ENCODE results near the gene APC2. TPM values are rescaled to one million over a fixed set of nuclear protein-coding genes. Genes with fewer than 3 reads are reported as not detected.
A peak's percentile ranks its signal among the peaks of the same experiment; 100 is the strongest.

APC2 gene
- total RNA-seq, 1 experiment from 2014 or later = 0.31 TPM

DNA sequence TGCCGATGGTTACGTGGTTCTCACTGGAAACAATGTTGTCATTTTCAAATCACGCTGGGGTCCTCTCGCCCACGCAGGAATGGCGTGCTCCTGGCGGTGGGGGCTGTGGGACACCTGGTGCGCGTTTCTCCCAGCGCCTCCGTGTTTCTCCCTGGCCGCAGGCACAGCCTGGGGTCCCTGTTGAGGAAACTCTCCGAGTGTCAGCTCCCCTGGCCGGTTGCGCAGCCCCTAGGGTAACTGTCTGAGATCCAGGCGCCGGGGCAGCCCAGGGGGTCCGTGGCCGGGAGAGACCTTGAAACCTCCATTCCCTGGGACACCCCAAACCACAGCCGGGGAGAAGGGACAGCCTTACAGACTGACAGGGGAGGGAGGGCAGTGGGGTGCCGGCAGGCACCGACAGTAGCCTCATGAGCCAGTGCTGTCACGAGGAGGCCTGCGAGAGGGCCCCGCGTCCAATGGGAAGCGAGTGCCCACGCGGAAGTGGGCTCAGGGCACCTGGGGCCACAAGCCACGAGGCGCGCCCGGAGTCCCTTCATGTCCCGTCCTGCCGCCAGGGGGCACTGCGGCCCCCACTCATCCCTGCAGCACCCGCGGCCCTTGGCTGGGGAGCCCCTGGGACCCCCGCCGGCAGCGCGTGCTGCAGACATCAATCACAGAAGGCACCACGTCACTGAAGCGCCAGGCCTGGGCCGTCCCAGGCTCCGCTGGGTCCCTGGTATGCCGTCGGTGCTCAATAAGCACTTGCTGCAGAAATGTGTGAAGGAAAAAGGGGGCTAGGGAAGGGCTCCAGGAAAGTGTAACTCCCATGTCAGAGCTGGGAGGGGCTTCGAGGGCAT is 53.4 kb downstream of the APC2 start:
- H3K36me3 ChIP-seq (replicated peaks; ENCODE audit: control insufficient read depth, insufficient read depth, low read length) = no peaks in the 10 kb centered on the region
- peak overlapping the region; percentile 24; the same call in 1 of the 2 replicates for H3K4me3 ChIP-seq (ENCODE audit: insufficient read depth, low read depth, low read length)
- peaks cover 12% of the 10 kb centered on the region for H3K27me3 ChIP-seq (ENCODE audit: control insufficient read depth, insufficient read depth, low read length)
- DNase-seq = peak; percentile 94

DNA sequence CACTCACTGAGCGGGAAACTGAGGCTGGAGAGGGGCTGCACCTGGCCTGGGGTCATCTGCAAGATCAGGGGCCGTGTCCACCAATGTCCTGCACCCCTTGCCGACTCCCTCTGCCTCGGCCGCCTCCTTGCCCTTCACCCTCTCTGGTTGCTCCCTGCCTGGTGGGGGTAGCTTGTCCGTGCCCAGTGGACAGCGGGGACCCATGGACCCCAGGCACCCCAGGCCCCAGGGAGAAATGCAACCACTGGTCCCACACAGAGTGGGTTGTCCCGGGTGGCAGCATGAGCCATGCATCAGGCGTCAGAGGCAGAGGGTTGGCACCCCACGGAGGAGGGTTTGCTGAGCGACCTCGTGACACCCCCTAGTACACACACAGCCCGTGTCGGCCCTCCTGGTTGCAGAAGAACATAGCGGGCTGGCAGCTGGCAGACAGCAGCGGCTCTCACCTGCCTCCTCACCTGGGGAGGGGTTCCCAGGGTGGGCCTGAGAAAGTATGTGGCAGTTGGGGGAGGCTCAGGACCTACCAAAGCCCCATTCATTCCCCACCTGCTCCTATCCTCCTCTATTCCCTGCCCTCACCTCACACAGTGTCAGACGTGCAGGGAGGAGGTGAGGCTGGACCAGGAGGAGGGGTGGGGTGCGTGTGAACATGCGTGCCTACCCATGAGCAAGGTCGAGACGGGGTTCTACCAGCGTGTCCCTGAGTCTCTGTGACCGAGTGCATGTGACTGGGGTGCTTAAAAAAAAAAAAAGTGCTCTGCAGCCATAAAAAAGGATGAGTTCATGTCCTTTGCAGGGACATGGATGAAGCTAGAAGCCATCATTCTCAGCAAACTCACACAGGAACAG is 54.2 kb downstream of the APC2 start:
- peak overlapping the region; percentile 0; the same call in 1 of the 2 replicates for H3K4me3 ChIP-seq (ENCODE audit: insufficient read depth, low read depth, low read length)
- H3K27me3 ChIP-seq (ENCODE audit: control insufficient read depth, insufficient read depth, low read length) = peaks cover 12% of the 10 kb centered on the region
- no peaks in the 10 kb centered on the region for H3K36me3 ChIP-seq (replicated peaks; ENCODE audit: control insufficient read depth, insufficient read depth, low read length)
- no peak for DNase-seq

DNA sequence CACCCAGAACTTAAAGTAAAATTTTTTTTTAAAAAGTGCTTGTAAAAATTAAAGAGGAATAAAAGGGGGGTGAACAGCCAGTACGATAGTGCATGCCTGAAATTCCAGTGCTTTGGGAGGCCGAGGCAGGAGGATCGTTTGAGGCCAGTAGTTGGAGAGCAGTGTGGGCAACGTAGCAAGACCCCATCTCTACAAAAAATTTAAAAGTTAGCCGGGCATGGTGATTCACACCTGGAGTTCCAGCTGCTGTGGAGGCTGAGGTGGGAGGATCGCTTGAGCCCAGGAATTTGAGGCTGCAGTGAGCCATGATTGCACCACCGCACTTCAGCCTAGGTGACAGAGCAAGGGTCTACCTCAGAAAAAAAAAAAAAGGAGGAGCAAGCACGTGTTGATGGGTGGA is 55.1 kb downstream of the APC2 start:
- H3K36me3 ChIP-seq (replicated peaks; ENCODE audit: control insufficient read depth, insufficient read depth, low read length) = no peaks in the 10 kb centered on the region
- no peak for DNase-seq
- H3K27me3 ChIP-seq (ENCODE audit: control insufficient read depth, insufficient read depth, low read length) = peaks cover 20% of the 10 kb centered on the region
- no peak overlapping the region for H3K4me3 ChIP-seq (ENCODE audit: insufficient read depth, low read depth, low read length)

DNA sequence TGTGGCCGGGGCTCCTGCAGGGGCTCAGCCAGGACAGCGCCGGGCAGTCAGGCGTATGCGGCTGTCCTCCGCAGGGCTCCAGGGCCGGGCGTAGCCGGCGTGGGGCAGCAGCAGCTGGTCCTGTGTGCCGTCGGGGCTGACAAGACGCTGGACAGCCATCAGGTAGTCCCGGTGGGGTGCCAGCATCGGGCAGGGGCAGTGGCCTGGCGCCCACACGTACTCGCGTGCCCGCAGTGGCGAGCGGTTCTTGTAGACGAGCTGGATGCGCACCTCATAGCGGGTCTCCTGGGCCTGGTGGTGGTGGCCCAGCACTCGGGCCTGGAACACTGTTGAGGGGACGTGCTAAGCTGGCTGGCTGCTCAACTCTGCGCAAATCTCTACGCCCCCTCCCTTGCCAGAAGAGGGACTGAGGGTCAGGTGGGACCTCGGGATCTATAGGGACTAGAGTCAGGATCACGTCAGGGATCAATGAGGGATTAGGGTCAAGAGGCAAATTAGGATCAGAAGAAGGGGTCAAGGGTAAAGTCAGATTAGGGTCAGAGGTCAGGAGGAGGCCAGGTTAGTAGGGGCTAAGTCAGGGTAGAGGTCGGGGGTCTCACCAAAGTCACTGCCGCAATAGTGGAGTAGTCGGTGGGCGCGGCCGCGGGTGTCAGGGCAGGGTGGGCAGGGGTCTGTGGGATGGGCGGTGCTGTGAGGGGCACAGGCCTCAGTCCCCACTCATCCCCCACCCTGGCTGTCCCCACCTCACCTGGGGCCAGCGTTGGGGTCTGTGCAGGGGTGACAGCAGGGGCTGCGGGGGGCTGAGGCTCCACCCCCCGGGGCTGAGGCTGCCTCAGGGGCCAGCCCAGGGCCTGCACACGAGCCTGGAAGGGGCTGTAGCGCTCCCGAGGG is 56.3 kb downstream of the APC2 start:
- no peaks in the 10 kb centered on the region for H3K36me3 ChIP-seq (replicated peaks; ENCODE audit: control insufficient read depth, insufficient read depth, low read length)
- peaks cover 29% of the 10 kb centered on the region for H3K27me3 ChIP-seq (ENCODE audit: control insufficient read depth, insufficient read depth, low read length)
- DNase-seq = no peak
- H3K4me3 ChIP-seq (ENCODE audit: insufficient read depth, low read depth, low read length) = no peak overlapping the region

DNA sequence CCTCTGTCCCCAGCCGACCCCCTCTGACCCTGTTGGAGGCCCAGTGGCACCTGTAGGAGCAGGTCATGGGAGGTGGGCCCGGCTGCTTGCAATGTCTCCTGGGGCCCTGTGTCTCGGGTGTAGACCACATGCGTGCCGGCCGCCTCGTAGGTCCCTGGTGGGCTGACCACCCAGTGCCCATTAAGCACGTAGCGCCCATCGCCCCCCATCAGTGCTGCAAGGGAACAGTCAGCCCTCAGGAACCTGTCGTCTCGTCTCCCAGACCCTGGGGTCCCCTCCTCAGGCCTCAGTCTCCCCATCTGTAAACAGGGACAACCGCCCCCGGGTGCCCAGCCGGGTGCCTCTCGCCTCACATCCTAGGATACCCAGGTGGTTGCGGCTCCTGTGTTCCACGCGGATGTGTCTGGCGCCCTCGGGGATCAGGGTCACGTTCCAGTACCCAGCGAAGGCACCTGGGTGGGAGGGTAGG is 57.3 kb downstream of the APC2 start:
- Histone ChIP-seq H3K4me3 (ENCODE audit: insufficient read depth, low read depth, low read length) (peak overlapping the region; percentile 19), H3K36me3 (replicated peaks; ENCODE audit: control insufficient read depth, insufficient read depth, low read length) (no peaks in the 10 kb centered on the region), H3K27me3 (ENCODE audit: control insufficient read depth, insufficient read depth, low read length) (peaks cover 37% of the 10 kb centered on the region)
- DNase-seq = no peak

DNA sequence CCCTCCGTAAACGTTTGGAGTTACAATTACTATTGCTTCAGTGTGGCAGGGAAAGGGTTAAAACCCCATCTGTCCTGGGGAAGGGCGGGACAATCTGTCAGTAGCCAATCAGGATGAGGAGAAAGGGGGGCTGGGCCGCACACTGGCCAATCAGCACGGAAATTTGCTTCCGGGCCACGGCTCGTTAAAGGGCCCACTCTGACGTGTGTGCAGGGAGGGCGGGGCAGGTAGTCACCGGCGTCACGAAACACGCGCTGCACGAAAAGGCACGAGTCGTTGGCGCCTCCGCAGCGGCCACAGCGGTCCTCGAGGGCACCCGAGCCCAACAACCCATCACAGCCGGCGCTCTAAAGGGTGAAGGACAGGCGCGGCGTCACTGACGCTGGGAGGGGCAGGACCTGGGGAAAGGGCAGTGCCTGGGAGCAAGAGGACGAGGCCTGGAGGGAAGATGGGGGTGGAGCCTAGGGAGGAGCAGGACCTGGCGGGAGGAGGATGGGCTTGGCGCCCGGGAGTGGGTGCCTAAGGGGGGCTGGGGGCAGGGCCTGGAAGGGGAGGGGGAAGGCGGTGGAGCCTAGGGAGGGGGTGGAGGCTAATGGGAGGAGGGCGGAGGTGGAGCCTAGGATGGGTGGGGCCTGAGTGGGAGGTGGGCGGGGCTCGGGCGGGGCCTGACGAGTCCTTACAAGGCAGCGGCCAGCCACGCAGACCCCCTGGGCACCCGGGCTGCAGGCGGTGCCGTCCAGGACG is 58.0 kb downstream of the APC2 start:
- DNase-seq = peak; percentile 100
- Histone ChIP-seq H3K4me3 (ENCODE audit: insufficient read depth, low read depth, low read length) (peak overlapping the region; percentile 79), H3K36me3 (replicated peaks; ENCODE audit: control insufficient read depth, insufficient read depth, low read length) (no peaks in the 10 kb centered on the region), H3K27me3 (ENCODE audit: control insufficient read depth, insufficient read depth, low read length) (peaks cover 42% of the 10 kb centered on the region)

DNA sequence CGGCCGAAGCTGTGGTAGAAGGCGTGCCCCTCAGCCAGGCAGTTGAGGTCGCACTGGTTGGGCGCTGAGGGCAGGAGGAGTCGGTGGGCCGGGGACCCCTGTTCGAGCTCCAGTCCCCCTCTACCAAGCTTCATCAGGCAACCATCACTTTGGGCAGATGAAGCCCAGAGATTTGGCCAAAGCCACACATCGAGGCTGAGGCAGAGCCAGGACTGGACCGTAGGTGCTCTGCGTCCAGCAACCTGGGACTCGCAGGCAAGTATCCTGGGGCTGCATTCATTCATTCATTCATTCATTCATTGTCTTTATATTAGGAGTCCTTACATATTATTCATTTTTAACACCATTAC is 58.6 kb downstream of the APC2 start:
- no peaks in the 10 kb centered on the region for H3K36me3 ChIP-seq (replicated peaks; ENCODE audit: control insufficient read depth, insufficient read depth, low read length)
- H3K4me3 ChIP-seq (ENCODE audit: insufficient read depth, low read depth, low read length) = peak overlapping the region; percentile 31
- peaks cover 42% of the 10 kb centered on the region for H3K27me3 ChIP-seq (ENCODE audit: control insufficient read depth, insufficient read depth, low read length)
- DNase-seq = no peak

DNA sequence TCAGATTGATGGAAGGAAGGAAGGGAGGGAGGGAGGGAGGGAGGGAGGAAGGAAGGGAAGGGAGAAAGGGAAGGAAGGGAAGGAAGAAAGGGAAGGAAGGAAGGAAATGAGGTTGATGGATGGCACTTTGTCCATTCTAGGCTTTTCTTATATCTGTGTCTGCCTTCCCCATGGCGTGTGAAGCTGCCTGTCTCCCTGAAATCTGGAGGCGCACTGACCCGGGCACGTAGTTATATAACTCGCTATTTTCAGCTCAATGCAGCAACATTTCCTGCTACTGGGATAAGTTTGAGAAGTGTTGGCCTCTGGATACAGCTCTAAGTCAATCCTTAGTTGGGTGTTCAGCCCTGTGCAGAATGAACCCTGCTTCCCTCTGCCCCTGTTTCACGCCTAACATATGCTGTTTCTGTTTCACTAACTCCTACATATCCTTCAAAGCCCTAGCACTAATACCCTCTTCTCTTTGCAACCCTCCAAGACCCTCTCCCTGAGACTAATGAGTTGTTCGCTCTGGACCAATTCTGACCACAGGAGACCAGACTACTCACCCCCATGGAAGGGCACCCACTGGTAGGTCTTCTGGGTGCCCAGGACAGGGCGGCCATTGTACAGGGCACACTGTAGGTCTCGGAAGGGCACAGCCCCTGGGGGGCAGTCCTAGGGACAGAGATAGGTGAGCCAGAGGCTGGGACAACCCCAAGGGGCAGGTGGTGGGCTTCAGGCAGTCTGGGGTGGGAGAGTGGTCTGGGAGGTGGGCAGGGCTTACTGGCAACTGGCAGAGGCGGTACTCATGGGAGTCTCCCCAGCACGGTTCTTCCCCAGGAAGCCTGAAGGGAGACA is 59.9 kb downstream of the APC2 start:
- Histone ChIP-seq H3K27me3 (ENCODE audit: control insufficient read depth, insufficient read depth, low read length) (peaks cover 37% of the 10 kb centered on the region), H3K36me3 (replicated peaks; ENCODE audit: control insufficient read depth, insufficient read depth, low read length) (no peaks in the 10 kb centered on the region), H3K4me3 (ENCODE audit: insufficient read depth, low read depth, low read length) (no peak overlapping the region)
- DNase-seq = no peak

DNA sequence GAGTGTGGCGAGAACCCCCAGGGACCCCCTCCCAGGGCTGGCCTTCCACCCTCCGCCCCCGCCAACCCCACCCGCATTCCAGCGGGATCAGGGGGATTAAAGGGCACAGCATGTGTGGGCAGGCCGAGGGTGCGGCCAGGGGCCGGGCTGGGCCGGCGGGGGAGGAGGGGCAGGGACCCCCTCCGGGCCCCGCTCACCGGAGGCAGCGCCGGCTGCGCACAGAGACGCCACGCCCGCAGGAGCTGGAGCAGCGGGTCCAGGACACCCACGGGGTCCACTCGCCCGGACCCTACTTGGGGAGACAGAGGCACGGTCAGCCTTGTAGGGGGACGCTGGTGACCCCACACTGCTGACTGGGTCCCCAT is 60.5 kb downstream of the APC2 start:
- Histone ChIP-seq H3K36me3 (replicated peaks; ENCODE audit: control insufficient read depth, insufficient read depth, low read length) (no peaks in the 10 kb centered on the region), H3K27me3 (ENCODE audit: control insufficient read depth, insufficient read depth, low read length) (peaks cover 37% of the 10 kb centered on the region), H3K4me3 (ENCODE audit: insufficient read depth, low read depth, low read length) (no peak overlapping the region)
- peak; percentile 61 for DNase-seq

DNA sequence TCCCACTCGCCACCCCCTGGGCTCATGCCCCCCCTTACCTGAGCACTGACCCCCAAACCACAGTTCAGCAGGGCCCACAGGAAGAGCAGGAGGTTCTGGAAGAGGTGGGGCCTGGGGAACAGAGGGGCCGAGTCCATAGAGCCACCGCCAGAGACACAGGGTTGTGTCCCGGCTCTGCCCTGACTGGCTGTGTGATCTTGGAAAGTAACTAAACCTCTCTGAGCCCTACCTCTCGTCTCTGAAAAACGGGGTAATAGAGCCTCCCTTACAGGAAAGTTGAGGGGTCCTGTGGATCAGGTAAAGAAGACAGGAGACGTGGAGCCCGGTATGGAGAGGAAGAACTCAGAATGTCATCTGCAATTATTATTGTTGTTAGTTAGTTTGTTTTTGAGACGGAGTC is 60.9 kb downstream of the APC2 start:
- no peak overlapping the region for H3K4me3 ChIP-seq (ENCODE audit: insufficient read depth, low read depth, low read length)
- DNase-seq = no peak
- H3K36me3 ChIP-seq (replicated peaks; ENCODE audit: control insufficient read depth, insufficient read depth, low read length) = no peaks in the 10 kb centered on the region
- H3K27me3 ChIP-seq (ENCODE audit: control insufficient read depth, insufficient read depth, low read length) = peaks cover 37% of the 10 kb centered on the region

DNA sequence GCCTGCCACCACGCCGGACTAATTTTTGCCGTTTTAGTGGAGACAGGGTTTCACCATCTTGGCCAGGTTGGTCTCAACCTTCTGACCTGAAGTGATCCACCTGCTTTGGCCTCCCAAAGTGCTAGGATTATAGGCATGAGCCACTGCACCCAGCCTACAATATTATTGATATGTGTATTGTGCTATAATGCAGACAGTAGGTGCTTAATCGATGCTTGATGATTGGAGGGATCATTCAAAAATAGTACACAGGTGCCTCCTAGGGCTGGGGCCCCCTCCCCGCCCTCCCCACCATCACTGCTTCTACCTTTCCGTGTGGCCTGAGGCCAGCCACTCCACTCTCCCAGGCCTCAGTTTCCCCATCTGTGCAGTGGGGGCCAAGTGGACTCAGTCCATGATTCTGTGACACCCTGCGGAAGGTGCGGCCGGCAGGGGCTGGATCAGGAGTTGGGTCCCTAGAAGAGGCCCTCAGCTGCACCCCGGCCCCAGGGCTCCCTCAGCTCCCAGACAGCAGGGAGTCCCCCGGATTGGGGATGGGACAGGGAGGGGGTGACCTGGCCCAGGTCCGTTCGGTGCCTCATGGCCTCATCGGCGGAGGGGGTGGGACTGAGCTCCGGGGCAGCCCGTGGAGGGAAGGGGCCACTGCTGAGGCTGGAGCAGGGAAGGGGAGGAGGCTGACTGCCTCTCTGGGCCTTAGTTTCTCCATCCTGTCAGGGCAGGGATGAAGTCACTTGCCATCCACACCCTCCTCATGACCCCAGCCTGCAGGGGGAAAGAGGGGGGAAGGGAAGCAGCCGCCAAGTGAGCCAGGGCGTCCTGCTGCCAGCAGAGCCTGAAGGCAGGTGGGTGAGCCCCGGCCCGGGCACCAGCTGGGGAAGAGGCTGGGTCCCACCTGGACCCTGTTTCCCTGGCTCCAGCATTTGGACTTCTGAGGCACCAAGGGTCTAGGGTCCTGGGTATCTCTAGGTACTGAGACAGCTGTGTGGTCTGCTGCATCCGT is 61.7 kb downstream of the APC2 start:
- Histone ChIP-seq H3K4me3 (ENCODE audit: insufficient read depth, low read depth, low read length) (no peak overlapping the region), H3K27me3 (ENCODE audit: control insufficient read depth, insufficient read depth, low read length) (peaks cover 37% of the 10 kb centered on the region), H3K36me3 (replicated peaks; ENCODE audit: control insufficient read depth, insufficient read depth, low read length) (no peaks in the 10 kb centered on the region)
- no peak for DNase-seq

All from H7 (cell line).